ENCODE results near the gene CLIP1.

DNA sequence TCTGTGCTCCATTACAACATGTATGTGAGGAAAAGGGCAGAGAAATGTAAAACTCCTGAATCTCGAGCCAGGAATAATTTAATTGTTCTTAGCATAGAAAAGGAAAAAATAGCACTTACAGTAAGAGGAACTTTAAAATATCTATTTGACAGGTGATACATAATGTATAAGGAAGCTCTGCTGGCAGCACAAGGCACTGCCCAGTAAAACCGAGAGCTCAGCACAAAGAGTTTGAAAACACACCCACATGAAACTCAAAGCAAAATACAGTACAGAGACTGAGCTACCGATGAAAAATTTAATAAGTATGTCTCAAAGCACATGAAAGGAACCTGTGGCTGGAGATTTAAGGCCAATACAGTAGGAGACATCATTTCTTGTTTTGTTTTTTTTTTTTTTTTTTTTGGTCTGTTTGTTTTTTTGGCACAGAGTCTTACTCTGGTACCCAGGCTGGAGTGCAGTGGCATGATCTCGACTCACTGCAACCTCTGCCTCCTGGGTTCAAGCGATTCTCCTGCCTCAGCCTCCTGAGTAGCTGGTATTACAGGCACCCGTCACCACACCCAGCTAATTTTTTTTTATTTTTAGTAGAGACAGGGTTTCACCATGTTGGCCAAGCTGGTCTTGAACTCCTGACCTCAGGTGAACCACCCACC lies 19.2 kb downstream of the CLIP1 start:
- TF ChIP-seq MEF2A (IDR thresholded peaks at IDR 0.05; ENCODE audit: borderline replicate concordance, low read depth): no peak
- no peak for TF ChIP-seq SIN3A (IDR thresholded peaks at IDR 0.05; ENCODE audit: borderline replicate concordance, low read depth, low read length)
- TF ChIP-seq, protein P1, sequence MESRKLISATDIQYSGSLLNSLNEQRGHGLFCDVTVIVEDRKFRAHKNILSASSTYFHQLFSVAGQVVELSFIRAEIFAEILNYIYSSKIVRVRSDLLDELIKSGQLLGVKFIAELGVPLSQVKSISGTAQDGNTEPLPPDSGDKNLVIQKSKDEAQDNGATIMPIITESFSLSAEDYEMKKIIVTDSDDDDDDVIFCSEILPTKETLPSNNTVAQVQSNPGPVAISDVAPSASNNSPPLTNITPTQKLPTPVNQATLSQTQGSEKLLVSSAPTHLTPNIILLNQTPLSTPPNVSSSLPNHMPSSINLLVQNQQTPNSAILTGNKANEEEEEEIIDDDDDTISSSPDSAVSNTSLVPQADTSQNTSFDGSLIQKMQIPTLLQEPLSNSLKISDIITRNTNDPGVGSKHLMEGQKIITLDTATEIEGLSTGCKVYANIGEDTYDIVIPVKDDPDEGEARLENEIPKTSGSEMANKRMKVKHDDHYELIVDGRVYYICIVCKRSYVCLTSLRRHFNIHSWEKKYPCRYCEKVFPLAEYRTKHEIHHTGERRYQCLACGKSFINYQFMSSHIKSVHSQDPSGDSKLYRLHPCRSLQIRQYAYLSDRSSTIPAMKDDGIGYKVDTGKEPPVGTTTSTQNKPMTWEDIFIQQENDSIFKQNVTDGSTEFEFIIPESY (IDR thresholded peaks at IDR 0.05; ENCODE audit: borderline replicate concordance, low read depth): no peak
- TF ChIP-seq EZH2phosphoT487 (IDR thresholded peaks at IDR 0.05; ENCODE audit: borderline replicate concordance, low read depth): no peak
- no peak for TF ChIP-seq FOXM1 (IDR thresholded peaks at IDR 0.05; ENCODE audit: low read depth)
- TF ChIP-seq, protein P2, sequence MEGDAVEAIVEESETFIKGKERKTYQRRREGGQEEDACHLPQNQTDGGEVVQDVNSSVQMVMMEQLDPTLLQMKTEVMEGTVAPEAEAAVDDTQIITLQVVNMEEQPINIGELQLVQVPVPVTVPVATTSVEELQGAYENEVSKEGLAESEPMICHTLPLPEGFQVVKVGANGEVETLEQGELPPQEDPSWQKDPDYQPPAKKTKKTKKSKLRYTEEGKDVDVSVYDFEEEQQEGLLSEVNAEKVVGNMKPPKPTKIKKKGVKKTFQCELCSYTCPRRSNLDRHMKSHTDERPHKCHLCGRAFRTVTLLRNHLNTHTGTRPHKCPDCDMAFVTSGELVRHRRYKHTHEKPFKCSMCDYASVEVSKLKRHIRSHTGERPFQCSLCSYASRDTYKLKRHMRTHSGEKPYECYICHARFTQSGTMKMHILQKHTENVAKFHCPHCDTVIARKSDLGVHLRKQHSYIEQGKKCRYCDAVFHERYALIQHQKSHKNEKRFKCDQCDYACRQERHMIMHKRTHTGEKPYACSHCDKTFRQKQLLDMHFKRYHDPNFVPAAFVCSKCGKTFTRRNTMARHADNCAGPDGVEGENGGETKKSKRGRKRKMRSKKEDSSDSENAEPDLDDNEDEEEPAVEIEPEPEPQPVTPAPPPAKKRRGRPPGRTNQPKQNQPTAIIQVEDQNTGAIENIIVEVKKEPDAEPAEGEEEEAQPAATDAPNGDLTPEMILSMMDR (IDR thresholded peaks at IDR 0.05): no peak
